Measurements from ENCODE around the gene TPX2. TPM values are rescaled to one million over a fixed set of nuclear protein-coding genes. Genes with fewer than 3 reads are reported as not detected.
"Not testable (repeated sequence)": the region's sequence is repeated elsewhere in the genome, so short reads cannot be mapped to it uniquely, and the experiment has no call there.

Gene TPX2
- polyA plus RNA-seq, 4 donors, result 46.9 to 50.8 (median 48.5) TPM

DNA sequence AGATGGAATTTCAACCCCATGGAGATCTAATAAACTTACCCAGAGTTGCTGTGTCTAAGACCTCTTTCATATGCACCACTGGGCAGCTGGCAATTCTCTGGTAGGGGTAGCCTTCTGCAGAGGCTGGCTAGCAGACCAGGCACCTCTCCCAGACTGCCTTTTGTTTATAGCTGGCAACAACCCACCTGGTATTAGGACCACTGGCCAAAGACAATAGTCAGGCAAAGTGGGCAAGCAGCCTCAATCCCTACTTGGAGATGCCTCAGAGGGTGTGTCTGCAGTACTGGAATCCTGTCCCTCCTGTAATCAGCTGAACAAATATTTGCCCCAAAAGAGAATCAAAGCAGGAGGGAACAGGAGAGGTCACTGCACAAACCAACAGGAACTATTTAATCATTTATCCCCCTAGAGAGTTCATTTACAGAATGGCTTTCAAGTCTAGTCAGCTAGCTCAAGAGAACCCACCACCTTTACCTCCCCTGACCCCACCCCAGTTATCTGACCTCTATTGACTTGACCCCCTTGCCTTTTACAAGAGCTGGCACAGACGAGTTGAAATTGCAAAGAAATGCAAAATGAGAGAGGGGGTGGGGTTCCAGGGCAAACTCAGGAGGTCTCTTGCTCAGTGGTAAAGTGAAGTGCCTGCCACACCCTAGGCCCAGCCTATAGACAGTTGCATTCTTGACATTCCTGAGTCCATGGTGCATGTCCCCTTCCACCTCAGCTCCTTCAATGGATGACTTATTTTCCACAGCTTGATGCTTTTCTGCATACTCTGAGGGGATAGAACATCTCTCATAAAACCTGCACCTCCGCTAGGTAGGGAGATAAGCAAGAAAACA lies 19.2 kb upstream of the TPX2 start:
- DNase-seq (ENCODE audit: low read depth in 4 of 4, low spot score in 3 of 4), result no peak

- no peak for DNase-seq (ENCODE audit: low read depth in 4 of 4, low spot score in 3 of 4)
These were observed 18.3 kb upstream of the TPX2 start for GRCh38 chr20:31720486-31721407.

GRCh38 chr20:31721408-31722256 lies 17.5 kb upstream of the TPX2 start:
- no peak for DNase-seq (ENCODE audit: low read depth in 4 of 4, low spot score in 3 of 4)

DNA sequence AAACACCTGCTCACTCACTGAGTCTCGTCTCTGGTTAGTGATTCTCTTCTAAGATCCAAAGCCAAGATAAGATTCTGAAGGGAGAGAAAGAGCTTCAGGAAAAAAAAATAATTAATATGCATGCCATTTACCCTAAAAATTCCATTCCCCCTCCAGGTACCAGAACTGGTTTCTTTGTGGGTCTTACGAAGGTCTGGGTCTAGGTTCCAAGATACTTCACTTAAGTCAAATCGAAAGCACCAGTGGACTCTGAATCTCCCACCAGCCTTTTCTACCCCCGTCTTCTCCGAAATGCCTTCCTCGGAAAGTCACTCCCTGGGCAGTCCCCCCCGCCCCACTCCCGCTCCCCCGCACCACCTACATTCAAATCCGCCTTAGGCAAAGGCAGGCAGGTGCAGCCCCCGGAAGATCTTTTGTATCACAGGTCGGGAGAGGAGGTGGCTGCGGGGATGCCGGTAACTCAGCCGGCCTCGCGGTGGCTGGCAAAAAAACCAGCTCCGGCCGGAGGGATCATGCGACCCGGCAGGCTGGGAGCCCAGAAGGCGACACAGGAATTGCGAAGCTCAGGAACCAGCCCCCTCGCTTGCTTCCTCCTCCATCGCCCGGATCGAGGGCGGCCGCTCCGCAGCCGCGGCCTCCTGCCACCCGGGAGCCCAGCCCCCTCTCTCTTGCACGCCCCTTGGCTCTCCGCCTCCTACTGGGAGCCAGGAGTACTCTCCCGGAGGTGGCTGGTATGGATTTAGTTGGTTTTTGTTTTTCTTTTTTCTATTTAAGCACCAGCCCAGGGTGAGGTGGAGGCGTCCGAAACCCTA lies 16.6 kb upstream of the TPX2 start, which contains the start of gene BCL2L1:
BCL2L1 (minus strand) TSS at position 612 of the 812 bp plus-strand sequence. CDS start 650 bp downstream, outside the sequence.
- peak in 1 of 4 donors; percentile 61 for DNase-seq (ENCODE audit: low read depth in 4 of 4, low spot score in 3 of 4)

DNA sequence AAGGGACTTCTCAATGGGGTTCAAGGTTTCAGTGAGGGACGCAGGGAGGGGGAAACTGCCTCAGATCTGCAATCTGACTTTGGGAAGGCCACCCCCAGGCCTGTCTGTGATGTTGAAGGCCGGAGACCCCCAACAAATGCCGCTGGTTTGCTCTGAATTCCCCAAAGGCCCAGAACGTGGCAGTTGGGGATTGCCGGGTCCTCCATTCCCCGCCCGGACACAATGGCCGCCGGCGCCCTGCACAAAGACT lies 16.1 kb upstream of the TPX2 start:
- peak in 1 of 4 donors; percentile 67 for DNase-seq (ENCODE audit: low read depth in 4 of 4, low spot score in 3 of 4)

DNA sequence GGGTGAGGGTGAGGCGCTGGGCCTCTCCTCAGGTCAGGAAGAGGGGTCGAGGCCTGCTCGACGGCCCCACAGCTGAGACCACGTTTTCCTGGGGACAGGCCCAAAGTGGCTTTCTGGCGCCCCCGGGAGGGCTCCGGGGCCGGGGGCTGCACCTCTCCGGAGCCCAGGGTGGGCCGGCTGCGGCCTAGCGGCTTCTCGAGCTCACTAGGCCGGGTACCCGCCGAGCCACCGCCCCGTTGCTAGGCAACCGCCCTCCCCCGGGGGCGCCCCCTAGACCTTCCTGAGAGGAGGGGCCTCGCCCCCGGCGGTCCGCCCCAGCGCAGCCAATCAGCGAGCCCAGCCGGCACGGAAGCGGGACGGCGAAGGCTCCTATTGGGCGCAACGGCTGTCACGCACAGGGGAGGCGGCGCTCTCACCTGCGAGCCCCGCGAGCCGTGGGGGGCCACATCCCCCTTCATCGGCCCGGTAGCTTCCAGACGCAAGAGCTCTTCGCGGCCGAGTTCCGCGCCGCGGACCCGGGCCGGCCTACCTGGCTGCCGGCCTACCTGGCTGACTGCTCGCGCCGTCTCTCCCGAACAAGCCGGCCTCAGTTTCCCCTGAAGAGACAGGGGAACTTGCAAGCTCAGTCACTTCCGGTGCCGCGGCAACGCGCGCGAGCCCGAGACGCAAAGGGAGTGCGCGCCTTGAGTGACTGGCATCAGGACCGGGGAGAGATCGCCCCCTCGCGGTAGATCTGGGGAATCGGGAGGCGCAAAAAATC lies 15.6 kb upstream of the TPX2 start:
- DNase-seq (ENCODE audit: low read depth in 4 of 4, low spot score in 3 of 4), result peak; percentile 96 to 98 (median 97)

GRCh38 chr20:31731321-31731717 lies 7.8 kb upstream of the TPX2 start:
- DNase-seq (ENCODE audit: low read depth in 4 of 4, low spot score in 3 of 4), result no peak

DNA sequence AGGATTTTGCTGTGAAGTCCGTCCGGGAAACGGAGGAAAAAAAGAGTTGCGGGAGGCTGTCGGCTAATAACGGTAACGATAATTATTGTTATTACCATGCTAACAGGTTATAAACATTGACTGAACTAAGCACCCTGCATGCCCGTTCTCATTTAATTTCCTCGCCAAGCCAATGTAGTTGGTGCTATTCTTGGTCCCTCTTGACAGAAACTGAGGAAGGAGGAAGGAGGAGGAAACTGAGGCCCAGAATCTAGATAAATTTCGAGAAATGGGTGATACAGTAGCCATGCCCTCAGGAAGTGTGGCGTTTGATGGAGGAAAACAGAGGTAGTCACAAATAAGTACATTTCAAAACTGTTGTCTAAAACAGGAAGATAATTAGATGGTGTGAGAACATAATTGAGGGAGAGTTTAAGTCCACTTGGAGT lies 474 bp downstream of the TPX2 start:
- no peak for DNase-seq (ENCODE audit: low read depth in 4 of 4, low spot score in 3 of 4)

DNA sequence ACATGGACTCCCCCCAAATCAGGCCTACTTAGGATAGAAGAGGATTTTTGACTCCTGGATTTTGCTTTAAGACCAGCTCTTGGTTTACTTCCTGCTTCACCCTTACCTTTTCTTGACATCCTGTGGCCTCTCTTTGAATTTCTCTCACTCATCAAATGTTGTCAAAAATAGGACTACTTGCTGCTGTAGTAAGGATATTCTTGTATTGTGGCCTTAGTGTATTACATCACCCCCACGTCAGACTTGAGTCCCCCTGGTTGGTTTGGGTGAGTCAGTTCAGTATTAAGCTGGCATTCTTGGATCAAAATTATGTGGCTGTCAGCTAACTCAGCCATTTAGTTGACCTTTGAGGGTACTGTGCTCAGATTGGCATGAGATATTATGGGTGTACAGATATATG lies 1.1 kb downstream of the TPX2 start:
- DNase-seq (ENCODE audit: low read depth in 4 of 4, low spot score in 3 of 4), result no peak

GRCh38 chr20:31740656-31741323 lies 1.7 kb downstream of the TPX2 start:
- DNase-seq (ENCODE audit: low read depth in 4 of 4, low spot score in 3 of 4), result no peak

DNA sequence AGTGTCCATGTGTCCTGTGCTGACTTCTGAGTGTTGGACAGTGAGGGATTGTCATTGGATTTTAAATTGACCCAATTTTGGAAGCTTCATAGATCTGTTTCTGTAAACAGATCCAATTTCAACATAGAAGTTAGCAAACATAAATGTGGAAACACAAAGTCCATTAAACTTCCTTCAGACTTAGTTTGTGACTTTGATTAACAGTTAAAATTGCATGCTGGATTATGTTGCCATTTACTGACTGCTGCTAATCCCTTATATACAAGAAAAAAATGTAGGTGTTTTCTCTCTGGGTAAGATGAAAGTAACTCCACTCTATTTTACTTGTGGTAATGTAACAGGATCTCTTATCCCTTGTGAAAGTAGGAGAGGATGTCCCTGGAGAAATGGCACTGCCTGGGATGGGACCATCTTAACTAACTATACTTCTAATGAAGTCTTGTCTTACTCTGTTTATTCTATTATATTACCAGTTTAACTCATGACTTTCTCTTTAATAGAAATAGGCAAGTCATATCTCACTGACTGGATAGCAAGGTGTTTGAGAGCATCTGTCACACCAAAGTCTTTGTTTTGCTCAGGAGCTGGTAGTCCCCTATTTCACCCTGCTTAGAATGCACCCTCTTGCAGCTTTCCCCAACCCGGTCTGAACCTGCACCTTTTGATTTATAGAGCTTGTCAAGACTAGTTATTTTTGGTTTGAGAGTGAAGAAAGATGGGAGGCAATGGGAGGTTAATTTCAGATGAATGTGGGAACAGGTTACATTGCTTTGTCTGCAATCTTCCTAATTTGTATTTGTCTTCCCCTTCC lies 7.2 kb downstream of the TPX2 start:
- no peak for DNase-seq (ENCODE audit: low read depth in 4 of 4, low spot score in 3 of 4)

DNA sequence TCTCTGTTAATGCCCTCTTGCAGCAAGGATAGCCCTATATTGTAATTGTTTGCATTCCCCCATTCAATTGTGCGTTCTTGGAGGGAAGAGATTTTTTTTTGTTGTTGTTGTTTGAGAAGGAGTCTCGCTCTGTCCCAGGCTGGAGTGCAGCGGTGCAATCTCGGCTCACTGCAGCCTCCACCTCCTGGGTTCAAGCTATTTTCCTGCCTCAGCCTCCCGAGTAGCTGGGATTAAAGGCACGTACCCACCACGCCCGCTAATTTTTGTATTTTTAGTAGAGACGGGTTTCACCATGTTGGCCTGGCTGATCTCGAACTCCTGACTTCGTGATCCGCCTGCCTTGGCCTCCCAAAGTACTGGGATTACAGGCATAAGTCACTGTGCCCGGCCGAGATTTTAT lies 7.9 kb downstream of the TPX2 start:
- not testable (repeated sequence) for DNase-seq (ENCODE audit: low read depth in 4 of 4, low spot score in 3 of 4)

- DNase-seq (ENCODE audit: low read depth in 4 of 4, low spot score in 3 of 4), result no peak
These were observed 8.6 kb downstream of the TPX2 start for GRCh38 chr20:31747640-31748039.

DNA sequence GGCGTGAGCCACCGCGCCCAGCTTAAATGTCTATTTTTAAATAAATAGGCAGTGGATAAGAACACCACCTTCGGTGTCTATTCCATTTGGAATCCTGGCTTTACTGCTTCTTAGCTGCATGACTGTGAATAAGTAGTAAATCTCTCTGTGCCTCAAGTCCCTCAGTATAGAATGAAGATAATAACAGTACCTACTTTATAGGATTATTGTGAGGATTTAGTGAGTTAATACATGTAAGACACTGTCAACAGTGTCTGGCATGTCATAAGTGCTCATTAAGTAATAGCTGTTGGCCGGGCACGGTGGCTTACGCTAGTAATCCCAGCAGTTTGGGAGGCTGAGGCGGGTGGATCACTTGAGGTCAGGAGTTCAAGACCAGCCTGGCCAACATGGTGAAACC lies 10.1 kb downstream of the TPX2 start:
- DNase-seq (ENCODE audit: low read depth in 4 of 4, low spot score in 3 of 4), result no peak

GRCh38 chr20:31751126-31751525 lies 12.0 kb downstream of the TPX2 start:
- no peak for DNase-seq (ENCODE audit: low read depth in 4 of 4, low spot score in 3 of 4)

DNA sequence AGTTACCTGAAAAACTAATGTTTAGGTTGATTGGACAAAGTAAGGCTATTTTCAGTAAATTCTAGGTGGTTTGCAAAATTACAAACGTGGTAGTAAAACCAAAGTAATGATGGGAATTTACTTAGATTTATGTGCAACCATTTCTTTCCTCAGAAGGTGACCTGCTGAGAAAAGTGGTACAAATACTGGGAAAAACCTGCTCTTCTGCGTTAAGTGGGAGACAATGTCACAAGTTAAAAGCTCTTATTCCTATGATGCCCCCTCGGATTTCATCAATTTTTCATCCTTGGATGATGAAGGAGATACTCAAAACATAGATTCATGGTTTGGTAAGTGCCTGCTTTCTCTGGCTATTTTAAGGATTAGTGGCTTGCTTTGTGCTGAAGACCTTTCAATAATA lies 18.2 kb downstream of the TPX2 start:
- no peak for DNase-seq (ENCODE audit: low read depth in 4 of 4, low spot score in 3 of 4)

DNA sequence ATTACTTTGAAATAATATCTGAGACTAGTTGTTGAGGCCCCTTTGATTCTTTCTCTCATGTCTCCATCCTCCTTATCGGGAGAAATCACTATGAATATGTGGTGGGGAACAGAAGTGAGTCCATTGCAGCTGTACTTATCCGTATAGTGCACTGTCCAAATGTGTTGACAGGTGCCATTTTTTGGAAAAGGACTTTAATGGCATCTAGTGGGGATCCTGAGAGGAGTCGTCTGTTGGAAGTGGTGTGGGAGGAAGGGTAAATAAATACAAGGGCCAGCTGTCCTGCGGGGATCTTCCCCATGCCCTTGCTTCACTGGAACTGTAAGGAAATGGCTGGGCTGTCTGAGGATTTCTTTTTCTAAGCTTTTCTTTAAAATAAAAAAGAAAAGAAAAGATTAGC lies 19.4 kb downstream of the TPX2 start:
- DNase-seq (ENCODE audit: low read depth in 4 of 4, low spot score in 3 of 4), result peak in 1 of 4 donors; percentile 5

DNA sequence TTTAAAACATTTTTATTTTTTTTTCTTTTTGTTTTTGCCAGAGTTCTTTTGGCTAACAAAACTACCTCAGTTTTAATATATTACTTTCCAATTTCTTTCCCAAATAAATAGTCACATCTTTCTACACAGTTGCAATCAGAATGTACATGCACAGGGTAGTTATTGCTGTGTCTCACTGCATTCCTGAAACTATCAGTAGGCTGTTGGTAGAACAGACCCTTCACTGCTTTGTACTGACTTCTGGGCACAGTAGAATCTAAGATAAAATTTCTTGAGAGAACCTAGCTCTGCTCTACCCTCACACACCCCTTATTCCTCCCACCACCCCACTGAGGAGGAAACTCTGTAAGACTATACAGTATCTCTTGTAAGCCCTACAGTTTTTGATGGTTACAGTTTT lies 19.9 kb downstream of the TPX2 start:
- DNase-seq (ENCODE audit: low read depth in 4 of 4, low spot score in 3 of 4), result no peak

Data from right renal pelvis (tissue), 4 donors.